Chondrocyte (in vitro differentiated cells): ENCODE measurements around the gene TRIM10. TPM values are rescaled to one million over a fixed set of nuclear protein-coding genes. Genes with fewer than 3 reads are reported as not detected.

Source experiments
- DNase-seq: peaks from one replicate; pipeline ENCODE4 v3.0.0; 2021; ENCODE audit warnings: mixed read lengths, low spot score
- H3K27ac Mint-ChIP-seq: one replicate; pipeline ENCODE4 v1.8.0; 2021; ENCODE audit warnings: mild to moderate bottlenecking, moderate library complexity, mixed read lengths; ENCODE audit not compliant: unreplicated experiment
- H3K27me3 Mint-ChIP-seq: 2 replicates; pipeline ENCODE4 v1.8.0; 2021; ENCODE audit warnings: low read depth, mixed read lengths
- H3K36me3 Mint-ChIP-seq: 2 replicates; pipeline ENCODE4 v1.8.0; 2021; ENCODE audit warnings: low read depth, mixed read lengths
- H3K4me1 Mint-ChIP-seq: 2 replicates; pipeline ENCODE4 v1.8.0; 2021; ENCODE audit warnings: low read depth, mild to moderate bottlenecking, mixed read lengths
- H3K4me3 Mint-ChIP-seq: one replicate; pipeline ENCODE4 v1.8.0; 2021; ENCODE audit warnings: mild to moderate bottlenecking, moderate library complexity, mixed read lengths; ENCODE audit not compliant: unreplicated experiment
- H3K9me3 Mint-ChIP-seq: 2 replicates; pipeline ENCODE4 v1.8.0; 2021; ENCODE audit warnings: low read depth, mixed read lengths
- total RNA-seq: library from RNA; stranded (reverse); gene quantifications from 3 replicates; pipeline ENCODE4 v1.2.1, GENCODE V29; 2021
- TF ChIP-seq, protein P1 (sequence below): fragments of 200-600 bp; sonication (generic); IDR thresholded peaks from 2 replicates; pipeline ENCODE4 v1.5.0; 2021; ENCODE audit warnings: antibody characterized with exemption, mild to moderate bottlenecking, moderate library complexity

The TRIM10 gene
- total RNA-seq, 1 donor from 2014 or later: not detected

DNA sequence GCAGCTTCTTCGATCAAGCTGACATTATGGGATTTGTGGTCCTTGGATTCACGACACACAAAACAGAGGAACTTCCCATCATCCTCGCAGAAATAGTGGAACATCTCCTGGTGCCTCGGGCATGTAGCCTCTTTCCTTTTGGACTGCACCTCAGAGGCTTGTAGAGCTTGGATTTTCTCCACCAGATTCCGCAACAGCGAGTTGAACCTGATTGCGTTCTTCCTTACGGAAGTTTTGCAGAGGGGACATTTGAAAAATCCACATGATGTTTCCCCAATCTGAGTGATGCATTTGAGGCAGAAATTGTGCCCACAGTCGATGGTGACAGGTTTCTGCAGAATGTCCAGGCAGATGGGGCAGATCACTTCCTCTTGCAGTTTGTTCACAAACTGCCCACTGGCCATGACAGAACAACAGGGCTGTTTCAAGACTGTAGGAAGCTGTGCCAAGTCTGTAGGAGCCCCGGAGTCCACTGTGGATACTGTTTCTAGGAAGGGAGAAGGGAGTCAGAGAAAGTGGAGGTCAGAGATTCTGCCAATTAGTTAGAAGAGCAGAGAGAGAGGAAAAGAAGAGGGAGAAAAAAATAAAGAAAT, 48.5 kb downstream of the TRIM10 start:
- no peak for DNase-seq
- peaks cover 2% of the 10 kb centered on the region for H3K36me3 Mint-ChIP-seq
- H3K27me3 Mint-ChIP-seq: peaks cover 54% of the 10 kb centered on the region
- H3K4me3 Mint-ChIP-seq: no peak overlapping the region
- H3K9me3 Mint-ChIP-seq: no peaks in the 10 kb centered on the region
- no peak overlapping the region for H3K27ac Mint-ChIP-seq
- TF ChIP-seq, protein P1, sequence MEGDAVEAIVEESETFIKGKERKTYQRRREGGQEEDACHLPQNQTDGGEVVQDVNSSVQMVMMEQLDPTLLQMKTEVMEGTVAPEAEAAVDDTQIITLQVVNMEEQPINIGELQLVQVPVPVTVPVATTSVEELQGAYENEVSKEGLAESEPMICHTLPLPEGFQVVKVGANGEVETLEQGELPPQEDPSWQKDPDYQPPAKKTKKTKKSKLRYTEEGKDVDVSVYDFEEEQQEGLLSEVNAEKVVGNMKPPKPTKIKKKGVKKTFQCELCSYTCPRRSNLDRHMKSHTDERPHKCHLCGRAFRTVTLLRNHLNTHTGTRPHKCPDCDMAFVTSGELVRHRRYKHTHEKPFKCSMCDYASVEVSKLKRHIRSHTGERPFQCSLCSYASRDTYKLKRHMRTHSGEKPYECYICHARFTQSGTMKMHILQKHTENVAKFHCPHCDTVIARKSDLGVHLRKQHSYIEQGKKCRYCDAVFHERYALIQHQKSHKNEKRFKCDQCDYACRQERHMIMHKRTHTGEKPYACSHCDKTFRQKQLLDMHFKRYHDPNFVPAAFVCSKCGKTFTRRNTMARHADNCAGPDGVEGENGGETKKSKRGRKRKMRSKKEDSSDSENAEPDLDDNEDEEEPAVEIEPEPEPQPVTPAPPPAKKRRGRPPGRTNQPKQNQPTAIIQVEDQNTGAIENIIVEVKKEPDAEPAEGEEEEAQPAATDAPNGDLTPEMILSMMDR: no peak
- no peaks in the 10 kb centered on the region for H3K4me1 Mint-ChIP-seq

DNA sequence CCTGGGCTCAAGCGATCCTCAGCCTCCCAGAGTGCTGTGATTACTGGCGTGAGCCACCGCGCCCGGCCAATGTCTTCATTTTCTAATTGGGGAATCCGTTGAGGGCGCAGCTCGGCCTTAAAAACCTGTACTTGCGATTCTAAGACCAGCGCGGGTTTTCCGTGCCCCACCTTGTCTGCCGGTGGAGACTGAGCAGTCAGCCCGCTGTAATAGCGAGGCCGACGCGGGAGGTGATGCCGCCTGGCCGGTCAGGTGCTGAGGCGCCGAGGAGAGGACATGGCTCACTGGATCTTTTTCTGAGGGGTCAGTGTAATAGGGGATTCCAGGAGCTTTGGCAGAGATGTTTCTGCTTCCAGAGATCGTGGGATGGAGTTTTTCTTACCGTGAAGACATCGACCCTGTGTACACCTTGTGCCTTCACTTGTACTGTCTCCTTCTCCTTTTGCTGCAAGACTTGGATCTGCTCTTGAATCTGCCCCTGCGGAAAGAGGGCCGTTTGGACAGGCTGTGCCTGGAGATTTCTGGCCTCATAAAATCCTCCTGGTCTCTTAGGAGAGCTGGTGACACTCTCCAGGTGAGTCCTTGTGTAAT, 49.6 kb downstream of the TRIM10 start:
- Mint-ChIP-seq H3K27ac (no peak overlapping the region), H3K4me1 (no peaks in the 10 kb centered on the region), H3K9me3 (no peaks in the 10 kb centered on the region), H3K36me3 (peaks cover 2% of the 10 kb centered on the region), H3K4me3 (no peak overlapping the region), H3K27me3 (peaks cover 54% of the 10 kb centered on the region)
- TF ChIP-seq, protein P1: no peak
- no peak for DNase-seq

DNA sequence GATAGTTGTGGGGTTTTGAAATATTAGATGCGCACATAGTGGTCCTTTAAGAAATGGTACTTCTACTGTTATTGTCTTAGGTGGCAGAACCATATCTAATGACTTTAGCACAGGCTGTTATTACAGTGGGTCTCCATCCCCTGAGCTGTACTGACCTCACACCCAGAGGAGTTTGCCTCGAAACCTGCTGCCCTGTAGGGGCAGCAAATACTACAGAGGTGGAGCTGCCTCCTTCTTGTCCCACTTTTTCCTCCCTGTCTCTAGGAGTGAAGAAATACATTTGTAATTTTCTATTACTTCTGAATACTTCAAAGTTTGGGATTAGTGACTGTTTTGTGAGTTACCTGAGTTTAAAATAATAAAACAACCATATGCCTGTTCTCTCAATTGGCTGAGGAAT, 56.4 kb downstream of the TRIM10 start:
- TF ChIP-seq, protein P1: no peak
- Mint-ChIP-seq H3K36me3 (peaks cover 3% of the 10 kb centered on the region), H3K27me3 (peaks cover 31% of the 10 kb centered on the region), H3K4me3 (no peak overlapping the region), H3K27ac (no peak overlapping the region), H3K9me3 (no peaks in the 10 kb centered on the region), H3K4me1 (peaks cover 28% of the 10 kb centered on the region)
- no peak for DNase-seq

DNA sequence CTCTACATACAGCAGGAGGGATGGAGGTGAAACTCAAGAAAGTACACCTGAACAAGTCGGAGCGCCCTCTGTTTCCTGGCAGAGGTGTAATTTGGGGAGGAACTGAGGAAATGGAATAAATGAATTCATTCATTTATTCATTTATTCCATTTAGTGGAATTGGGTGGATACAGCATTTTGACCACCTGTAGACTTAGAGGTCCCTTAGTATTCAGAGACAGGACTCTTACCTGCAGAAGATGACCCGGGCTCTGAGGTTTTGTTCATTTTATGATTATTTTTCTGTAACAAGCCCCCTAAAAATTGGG, 57.2 kb downstream of the TRIM10 start:
- TF ChIP-seq, protein P1: no peak
- no peaks in the 10 kb centered on the region for H3K9me3 Mint-ChIP-seq
- H3K27ac Mint-ChIP-seq: no peak overlapping the region
- H3K27me3 Mint-ChIP-seq: peaks cover 35% of the 10 kb centered on the region
- peaks cover 3% of the 10 kb centered on the region for H3K36me3 Mint-ChIP-seq
- no peak for DNase-seq
- peak overlapping the region; percentile 70 for H3K4me3 Mint-ChIP-seq
- peaks cover 28% of the 10 kb centered on the region for H3K4me1 Mint-ChIP-seq

DNA sequence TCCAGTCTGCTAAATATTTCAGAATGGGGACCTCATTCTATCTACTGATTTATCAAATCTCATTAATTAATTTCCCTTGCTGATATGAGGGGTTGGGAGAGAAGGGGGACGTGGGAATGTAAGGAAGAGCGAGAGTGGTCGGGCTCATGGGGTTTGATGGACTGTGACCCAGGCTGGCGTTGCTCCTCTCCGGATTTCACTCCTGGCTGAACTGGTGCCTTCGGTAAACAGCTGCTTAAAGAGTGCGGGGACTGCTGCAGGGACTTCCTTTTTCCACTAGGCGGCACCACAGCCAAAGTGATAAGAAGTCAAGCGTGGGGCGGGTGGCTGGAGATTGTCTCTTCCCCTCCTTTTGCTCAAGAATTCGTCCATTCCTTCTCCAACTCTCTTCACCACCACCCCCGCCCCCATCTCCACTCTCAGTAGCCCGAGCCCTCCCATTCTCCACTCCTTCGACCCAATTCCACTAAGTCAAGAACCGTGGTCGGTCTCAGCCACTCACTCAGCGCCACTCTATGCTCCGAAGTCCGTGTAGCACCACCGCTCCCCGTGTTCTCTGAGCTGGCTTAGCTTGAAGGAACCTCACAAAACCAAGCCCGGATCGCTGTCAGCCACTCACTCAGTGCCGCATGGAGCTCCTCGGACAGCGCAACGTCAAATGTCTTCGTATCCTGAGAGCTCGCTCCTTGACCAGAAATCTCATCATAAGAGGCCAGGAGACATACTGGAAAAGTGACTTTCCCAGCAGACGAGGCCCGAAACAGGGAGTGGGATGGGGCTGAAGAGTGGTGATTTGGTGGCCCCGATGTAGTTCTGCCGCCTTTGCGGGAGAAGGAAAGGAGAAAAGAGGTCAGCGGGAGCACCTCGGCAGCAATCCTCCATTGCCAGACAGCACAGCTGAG, 57.8 kb downstream of the TRIM10 start:
- no peak for DNase-seq
- H3K4me3 Mint-ChIP-seq: peak overlapping the region; percentile 70
- TF ChIP-seq, protein P1: peak; percentile 93
- H3K9me3 Mint-ChIP-seq: no peaks in the 10 kb centered on the region
- peak overlapping the region; percentile 19 for H3K27ac Mint-ChIP-seq
- H3K36me3 Mint-ChIP-seq: peaks cover 3% of the 10 kb centered on the region
- peaks cover 28% of the 10 kb centered on the region for H3K4me1 Mint-ChIP-seq
- H3K27me3 Mint-ChIP-seq: peaks cover 37% of the 10 kb centered on the region
